Measurements from ENCODE around the gene ALDH2. TPM values are rescaled to one million over a fixed set of nuclear protein-coding genes. Genes with fewer than 3 reads are reported as not detected.

The ALDH2 gene
- total and polyA plus RNA-seq, 2 donors: 13.0 to 219 TPM

Small RNA genes lying within 50 kb of the gene (small RNA-seq; reads per million reads assigned to genes)
- 0.12 reads per million for gene MIR6761

Other genes starting within 250 kb of the ALDH2 start
- gene ATXN2, start 167.6 kb upstream of the ALDH2 start, total RNA-seq: 75.9 TPM
- 29.9 TPM for gene ATXN2, start 167.6 kb upstream of the ALDH2 start, polyA plus RNA-seq
- gene BRAP, start 81.0 kb upstream of the ALDH2 start, total RNA-seq: 18.8 TPM
- 10.6 TPM for gene BRAP, start 81.0 kb upstream of the ALDH2 start, polyA plus RNA-seq
- 27.5 TPM for gene ACAD10, start 80.9 kb upstream of the ALDH2 start, total RNA-seq
- 16.4 TPM for gene ACAD10, start 80.9 kb upstream of the ALDH2 start, polyA plus RNA-seq
- gene MAPKAPK5, start 75.3 kb downstream of the ALDH2 start, total RNA-seq: 37.0 TPM
- gene MAPKAPK5, start 75.3 kb downstream of the ALDH2 start, polyA plus RNA-seq: 26.2 TPM
- 18.3 TPM for gene TMEM116, start 246.2 kb downstream of the ALDH2 start, total RNA-seq
- gene TMEM116, start 246.2 kb downstream of the ALDH2 start, polyA plus RNA-seq: 6.4 TPM
- 37.5 TPM for gene ERP29, start 246.5 kb downstream of the ALDH2 start, total RNA-seq
- 101 TPM for gene ERP29, start 246.5 kb downstream of the ALDH2 start, polyA plus RNA-seq